Daoy (cell line): ENCODE measurements around the gene ZBTB42. TPM values are rescaled to one million over a fixed set of nuclear protein-coding genes. Genes with fewer than 3 reads are reported as not detected.

Source experiments
- DNase-seq: peaks from one replicate; pipeline ENCODE4 v3.0.0-alpha.2; 2015; ENCODE audit warnings: low read depth
- total RNA-seq: library from RNA; depleted of rRNA; stranded (reverse); fragments of >200 nt; shearing (Covaris generic); gene quantifications from 2 replicates; pipeline ENCODE4 v1.2.3, GENCODE V29; 2014; rRNA removed

ZBTB42 gene
- total RNA-seq: 2.4 and 2.9 TPM in 2 replicates

- peak; percentile 62 for DNase-seq
Observed at GRCh38 chr14:104800771-104801519, at the start of gene ZBTB42. ZBTB42 (plus strand) TSS chr14:104801101; CDS start chr14:104801198, 97 bp downstream.

DNA sequence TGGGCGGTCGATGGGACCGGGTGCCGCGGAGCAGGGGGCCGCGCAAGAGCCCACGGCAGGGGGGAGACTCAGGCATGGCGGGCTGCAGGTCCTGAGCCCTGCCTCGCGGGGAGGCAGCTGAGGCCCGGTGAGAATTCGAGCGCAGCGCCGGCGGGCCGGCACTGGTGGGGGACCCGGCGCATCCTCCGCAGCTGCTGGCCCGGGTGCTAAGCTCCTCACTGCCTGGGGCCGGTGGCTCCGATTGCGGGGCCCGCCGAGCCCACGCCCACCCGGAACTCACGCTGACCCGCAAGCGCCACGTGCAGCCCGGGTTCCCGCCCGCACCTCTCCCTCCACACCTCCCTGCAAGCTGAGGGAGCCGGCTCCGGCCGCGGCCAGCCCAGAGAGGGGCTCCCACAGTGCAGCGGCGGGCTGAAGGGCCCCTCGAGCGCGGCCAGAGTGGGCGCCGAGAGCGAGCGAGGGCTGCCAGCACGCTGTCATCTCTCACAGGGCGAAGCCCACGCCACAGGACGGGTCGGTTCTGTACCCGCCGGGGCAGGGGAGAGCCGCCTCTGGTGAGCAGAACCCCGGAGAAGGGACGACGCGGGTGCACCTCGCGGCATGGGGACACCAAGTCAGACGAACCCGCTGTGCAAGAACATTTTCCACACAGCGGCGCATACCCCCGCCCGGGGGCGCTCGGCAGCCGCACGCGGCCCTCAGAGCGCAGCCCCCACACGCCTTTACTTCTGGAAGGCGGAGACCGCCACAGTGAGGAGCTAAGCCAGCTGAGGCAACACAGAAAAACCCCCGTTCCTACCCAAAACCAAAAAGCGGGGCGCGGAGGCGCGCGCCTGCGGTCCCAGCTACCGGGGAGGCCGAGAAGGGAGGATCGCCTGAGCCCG lies 49.1 kb upstream of the ZBTB42 start:
- DNase-seq: no peak

- DNase-seq: no peak
Observed at GRCh38 chr14:104752423-104752734, 48.5 kb upstream of the ZBTB42 start.

DNA sequence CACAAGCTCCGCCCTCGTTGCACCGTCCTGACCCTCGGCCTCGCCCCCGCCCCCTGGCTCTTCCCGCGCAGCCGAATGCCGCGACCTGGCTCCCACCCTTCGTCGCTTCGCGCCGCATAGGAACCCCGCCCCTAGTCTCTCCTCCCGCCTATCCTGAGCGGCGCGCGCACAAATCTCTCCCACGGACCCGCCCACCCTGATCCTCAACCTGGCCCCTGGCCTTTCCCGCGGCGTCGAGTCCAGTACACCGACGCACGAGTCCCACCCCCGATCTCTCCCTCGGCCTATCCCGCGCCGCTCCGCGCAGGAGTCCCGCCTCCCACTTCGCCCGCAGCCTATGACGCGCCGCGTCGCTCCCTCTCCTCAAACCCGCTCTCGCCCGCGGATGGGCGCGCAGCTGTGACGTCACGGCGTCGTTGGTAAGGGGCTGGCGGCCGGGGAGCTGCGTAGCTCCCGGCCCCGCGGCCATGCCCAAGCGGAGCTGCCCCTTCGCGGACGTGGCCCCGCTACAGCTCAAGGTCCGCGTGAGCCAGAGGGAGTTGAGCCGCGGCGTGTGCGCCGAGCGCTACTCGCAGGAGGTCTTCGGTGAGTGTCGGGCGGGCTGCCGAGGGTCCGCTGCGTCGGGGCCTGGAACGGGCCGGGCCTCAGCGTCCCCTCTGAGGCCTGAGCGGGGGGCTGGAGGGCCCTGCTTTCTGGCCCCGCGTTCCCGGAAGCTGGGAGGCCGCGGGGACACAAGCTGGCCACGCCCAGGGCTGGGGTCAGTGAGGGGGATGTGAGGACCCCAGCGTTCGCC lies 48.0 kb upstream of the ZBTB42 start, which contains the start of gene SIVA1:
TSS of gene SIVA1 (plus strand) at position 413 of the 793 bp plus-strand sequence. CDS start at position 468, 55 bp downstream.
- peak; percentile 100 for DNase-seq

GRCh38 chr14:104753528-104754212 lies 47.2 kb upstream of the ZBTB42 start:
- no peak for DNase-seq

DNA sequence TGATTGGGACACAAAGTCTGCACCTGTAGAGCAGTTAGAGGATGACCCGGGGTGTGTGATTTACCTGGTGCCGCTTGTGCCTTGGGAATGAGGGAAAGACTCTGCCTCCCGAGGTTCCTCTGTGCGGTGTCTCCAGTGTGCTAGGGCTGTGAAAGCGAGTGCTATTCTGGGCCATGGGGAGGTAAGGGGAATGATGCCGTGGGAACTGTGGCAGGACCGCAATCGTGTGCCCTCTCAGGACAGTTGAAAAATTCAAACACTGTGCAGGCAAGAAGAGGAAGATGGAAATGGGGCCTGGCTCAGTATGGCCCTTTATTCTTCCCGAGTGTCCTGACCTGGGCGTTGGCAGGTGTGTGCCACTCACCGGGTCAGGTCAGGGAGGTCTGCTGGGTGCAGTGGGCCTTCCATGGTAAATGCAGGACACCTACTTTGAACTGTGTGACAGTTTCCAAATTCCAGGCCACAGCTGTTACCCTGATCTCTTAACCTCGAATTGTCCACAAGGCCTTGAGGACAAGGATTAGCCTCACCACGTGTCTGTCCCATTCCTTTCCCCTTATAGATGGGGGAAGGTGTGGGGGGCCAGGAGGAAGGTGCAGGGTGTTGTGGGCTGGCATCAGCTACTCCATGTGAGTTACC lies 46.6 kb upstream of the ZBTB42 start:
- no peak for DNase-seq

- no peak for DNase-seq
Observed at GRCh38 chr14:104755621-104756020, 45.3 kb upstream of the ZBTB42 start.

DNA sequence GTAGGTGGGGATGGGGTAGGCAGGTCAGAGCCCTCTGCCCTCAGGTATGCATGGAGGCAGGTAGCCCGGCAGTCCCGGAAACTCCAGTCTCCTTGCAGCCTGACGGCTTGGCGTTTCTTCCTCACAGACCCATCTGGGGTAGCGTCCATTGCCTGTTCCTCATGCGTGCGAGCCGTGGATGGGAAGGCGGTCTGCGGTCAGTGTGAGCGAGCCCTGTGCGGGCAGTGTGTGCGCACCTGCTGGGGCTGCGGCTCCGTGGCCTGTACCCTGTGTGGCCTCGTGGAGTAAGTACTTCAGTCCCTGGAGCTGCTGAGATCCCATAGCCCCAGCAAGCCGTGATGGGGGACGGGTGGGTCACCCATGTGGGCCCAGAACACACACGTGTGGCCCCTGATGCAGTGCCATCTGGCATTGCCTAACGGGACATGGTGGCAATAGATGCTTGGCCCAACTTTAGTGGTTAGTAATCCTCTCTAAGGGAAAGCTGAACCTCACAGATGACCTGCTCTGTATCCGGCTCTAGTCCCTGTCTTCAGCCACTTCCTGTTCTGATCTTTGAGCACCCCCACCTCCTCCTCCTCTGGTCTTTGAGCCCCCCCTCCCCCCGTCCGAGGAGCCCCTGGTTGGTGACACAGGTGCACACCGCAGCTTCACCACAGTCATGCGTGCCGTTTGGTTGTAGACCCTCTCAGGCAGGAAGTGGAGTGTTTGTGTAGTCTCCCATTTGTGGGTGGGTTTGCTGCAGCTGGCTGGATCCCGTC lies 44.2 kb upstream of the ZBTB42 start:
- DNase-seq: no peak

- no peak for DNase-seq
Observed at GRCh38 chr14:104757238-104757585, 43.7 kb upstream of the ZBTB42 start.

DNA sequence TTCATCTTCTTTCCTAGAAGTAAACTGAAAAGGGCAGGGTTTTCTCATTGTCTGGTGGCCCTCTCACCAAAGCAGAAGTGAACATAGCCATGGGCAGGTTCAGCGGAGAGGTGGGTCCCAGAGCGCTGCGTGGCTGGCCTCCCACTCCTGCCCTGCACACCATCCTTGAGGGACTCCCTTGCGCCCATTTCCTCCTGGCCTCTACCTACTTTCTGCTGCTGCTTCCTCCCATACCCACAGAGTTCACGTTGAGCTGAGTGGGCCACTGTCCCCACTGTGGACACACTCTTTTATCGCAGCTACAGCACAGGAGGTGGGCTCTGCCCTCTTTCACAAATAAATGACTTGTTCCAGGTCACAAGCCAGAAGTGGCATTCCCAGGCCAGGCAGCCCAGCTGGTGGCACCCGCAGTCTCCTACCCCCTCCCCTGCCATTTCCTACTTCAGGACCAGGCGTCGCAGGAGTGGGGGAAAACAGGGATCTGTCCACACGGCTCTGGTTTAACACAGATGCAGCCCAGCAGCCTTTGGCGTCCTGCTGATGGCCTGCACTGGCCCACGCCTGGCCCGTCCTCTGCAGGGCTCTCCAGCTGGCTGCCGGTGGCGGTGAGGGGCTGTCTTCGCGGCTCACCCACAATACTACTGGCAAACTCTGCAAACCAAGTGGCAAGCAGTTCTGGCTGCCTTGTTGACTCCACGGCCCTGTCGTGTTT lies 43.1 kb upstream of the ZBTB42 start:
- no peak for DNase-seq

GRCh38 chr14:104758981-104759969 lies 41.6 kb upstream of the ZBTB42 start:
- DNase-seq: no peak

DNA sequence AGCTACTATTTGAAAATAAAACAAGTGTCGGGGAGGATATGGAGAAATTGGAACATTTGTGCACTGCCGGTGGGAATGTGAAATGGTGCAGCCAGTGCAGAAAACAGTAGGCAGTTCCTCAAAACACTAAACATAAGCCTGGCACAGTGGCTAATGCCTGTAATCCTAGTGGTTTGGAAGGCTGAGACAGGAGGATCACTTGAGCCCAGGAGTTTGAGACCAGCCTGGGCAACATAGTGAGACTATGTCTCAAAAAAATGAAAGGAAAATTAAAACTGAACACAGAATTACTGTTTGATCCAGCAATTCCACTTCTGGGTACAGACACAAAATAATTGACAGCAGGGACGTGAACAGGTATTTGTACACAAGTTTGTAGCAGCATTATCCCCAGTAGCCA lies 35.4 kb upstream of the ZBTB42 start:
- no peak for DNase-seq

- DNase-seq: no peak
Observed at GRCh38 chr14:104766256-104766862, 34.5 kb upstream of the ZBTB42 start.

DNA sequence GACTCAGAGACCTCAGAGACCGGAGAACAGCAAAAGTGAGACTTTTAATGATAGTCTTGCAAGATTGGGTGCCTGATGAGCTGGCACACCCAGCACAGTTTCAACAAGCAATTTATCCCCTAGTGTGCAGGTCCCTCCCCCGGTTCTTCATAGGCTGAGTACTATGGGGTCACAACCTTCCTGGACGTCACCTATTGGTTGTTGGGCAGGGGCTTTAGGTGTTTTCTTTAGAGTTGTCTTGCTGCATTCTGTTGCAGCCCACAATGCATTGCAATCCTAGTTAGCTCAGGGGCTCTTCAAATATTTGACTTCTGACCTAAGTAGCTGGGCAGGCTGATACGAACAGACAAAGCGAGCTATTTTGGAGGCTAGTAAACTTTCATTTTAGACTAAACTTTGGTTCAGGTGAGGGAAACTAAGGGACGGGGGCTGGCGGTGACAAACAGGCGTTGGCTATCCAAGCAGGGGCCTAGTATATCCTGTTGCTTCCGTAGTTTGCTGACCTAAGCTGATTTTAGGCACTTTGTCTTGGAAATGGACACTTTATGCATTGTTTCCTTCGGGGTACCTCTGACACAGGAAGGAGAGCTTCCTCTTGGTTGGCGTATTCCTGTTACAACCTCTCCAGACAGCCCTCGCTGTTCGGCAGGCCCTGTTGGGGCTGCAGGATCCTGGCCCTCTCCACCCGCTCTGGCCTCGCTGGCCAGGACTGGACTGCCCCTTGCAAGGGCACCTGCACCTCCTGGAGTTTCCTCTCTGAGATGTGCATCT lies 33.9 kb upstream of the ZBTB42 start:
- DNase-seq: no peak

DNA sequence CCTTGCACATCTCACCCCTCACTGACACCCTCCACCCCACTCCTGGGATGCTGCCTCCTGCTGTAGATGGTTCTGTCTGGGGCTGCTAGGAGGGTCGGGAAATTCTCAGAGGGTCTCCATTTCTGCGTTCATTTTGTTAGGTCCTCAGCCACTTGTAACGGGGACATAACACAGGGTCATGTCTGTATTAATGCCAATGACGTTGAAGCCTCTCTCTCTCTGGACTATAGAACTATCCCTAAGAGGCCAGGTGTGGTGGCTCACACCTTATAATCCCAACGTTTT lies 33.3 kb upstream of the ZBTB42 start:
- DNase-seq: no peak

DNA sequence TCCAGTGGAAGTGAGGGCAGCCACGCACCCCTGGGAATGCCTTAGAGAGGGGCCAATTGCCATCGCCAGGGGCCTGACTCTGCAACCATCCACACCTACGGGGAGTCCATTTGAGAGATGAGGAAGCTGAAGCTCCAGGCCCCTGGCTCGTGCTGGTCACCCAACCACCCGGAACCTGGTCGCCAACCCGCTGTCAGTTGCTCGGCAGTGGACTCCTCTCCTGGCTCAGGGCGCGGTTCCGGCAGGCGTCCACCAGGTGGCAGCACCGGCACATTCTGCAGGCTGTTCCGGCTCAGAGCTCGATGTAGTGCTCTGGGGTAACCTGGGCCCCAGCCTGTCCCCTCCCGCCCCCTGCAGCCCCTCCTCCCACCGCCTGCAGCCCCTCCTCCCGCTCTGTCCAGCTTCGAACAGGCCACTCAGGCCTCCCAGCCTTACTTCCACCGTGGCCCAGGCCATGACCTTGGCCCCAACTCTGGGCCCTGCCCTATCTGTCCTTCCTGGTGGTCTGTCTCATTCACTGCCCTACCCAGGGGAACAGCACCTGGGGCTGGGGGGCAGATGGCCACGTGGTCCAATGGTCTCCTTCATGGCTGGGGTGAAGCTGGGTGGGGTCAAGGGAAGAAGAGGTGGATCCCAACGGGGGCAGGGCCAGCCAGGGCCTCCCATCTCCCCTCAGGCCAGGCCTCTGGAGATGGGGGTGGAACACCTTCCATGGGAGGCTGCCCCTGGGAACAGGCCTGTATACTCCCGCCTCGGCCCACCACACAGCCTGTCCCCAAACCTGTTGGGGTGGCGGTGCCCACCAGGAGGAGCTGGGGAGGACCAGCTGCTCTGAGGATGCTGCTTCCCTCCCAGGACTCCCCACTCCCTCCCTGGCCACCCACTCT lies 32.2 kb upstream of the ZBTB42 start:
- DNase-seq: peak; percentile 91
